ENCODE measurements around the gene ARHGAP22. TPM values are rescaled to one million over a fixed set of nuclear protein-coding genes. Genes with fewer than 3 reads are reported as not detected.
A peak's percentile ranks its signal among the peaks of the same experiment; 100 is the strongest.

The ARHGAP22 gene
- total and polyA plus RNA-seq, 11 donors = 1.1 to 9.5 (median 2.8) TPM

GRCh38 chr10:48533951-48534720 lies 70.7 kb downstream of the ARHGAP22 start:
- Histone ChIP-seq H3K36me3 (no peaks in the 10 kb centered on the region), H3K27ac (no peak overlapping the region), H3K4me1 (peaks cover 0 to 6% (median 0%) of the 10 kb centered on the region in 12 donors), H3K4me3 (no peak overlapping the region), H3K27me3 (no peaks in the 10 kb centered on the region), H3K9me3 (no peaks in the 10 kb centered on the region)
- WGBS, 4 donors = 47 to 61% (median 58%) methylated on average over 8 of the region's 8 CpGs
- TF ChIP-seq POLR2A (IDR thresholded peaks at IDR 0.05) = no peak
- no peak for TF ChIP-seq CTCF (IDR thresholded peaks at IDR 0.05)
- intact Hi-C loops (cut with DNase I) = no loop called here
- no peak for DNase-seq
- ATAC-seq = peak in 2 of 4 donors; percentile 48 to 59

GRCh38 chr10:48533540-48533939 lies 71.3 kb downstream of the ARHGAP22 start:
- ATAC-seq = no peak
- no peak for TF ChIP-seq CTCF (IDR thresholded peaks at IDR 0.05)
- H3K27me3 ChIP-seq = no peaks in the 10 kb centered on the region
- 74 to 81% (median 79%) methylated on average over 3 of the region's 3 CpGs for WGBS, 4 donors
- peaks cover 0 to 6% (median 0%) of the 10 kb centered on the region in 12 donors for H3K4me1 ChIP-seq
- H3K36me3 ChIP-seq = no peaks in the 10 kb centered on the region
- H3K27ac ChIP-seq = no peak overlapping the region
- DNase-seq = no peak
- H3K4me3 ChIP-seq = no peak overlapping the region
- intact Hi-C loops (cut with DNase I) = no loop called here
- H3K9me3 ChIP-seq = no peaks in the 10 kb centered on the region

- 63 to 69% (median 67%) methylated on average over 4 to 5 of the region's 5 CpGs for WGBS, 4 donors
- intact Hi-C loops (cut with DNase I) = no loop called here
- no peak overlapping the region for H3K27ac ChIP-seq
Observed at GRCh38 chr10:48531486-48531885, 73.4 kb downstream of the ARHGAP22 start.

More at GRCh38 chr10:48531486-48531885, 73.4 kb downstream of the ARHGAP22 start:
- ATAC-seq (no peak), DNase-seq (no peak)
- Histone ChIP-seq H3K9me3 (no peaks in the 10 kb centered on the region), H3K4me1 (peaks cover 0 to 8% (median 0%) of the 10 kb centered on the region in 12 donors), H3K27me3 (no peaks in the 10 kb centered on the region), H3K4me3 (no peak overlapping the region), H3K36me3 (no peaks in the 10 kb centered on the region)
- no peak for TF ChIP-seq POLR2A (IDR thresholded peaks at IDR 0.05)
- no peak for TF ChIP-seq CTCF (IDR thresholded peaks at IDR 0.05)

All from heart left ventricle (tissue), 16 donors.